HG03135 (cell line): ENCODE data around the gene SIK3.

Experiments
- ATAC-seq: cut with Tn5 transposase; IDR thresholded peaks from one replicate; pipeline ENCODE4 v1.9.1; 2021; ENCODE audit warnings: mild to moderate bottlenecking, moderate library complexity; ENCODE audit not compliant: unreplicated experiment

Gene SIK3

GRCh38 chr11:116973270-116973669 is 125.0 kb downstream of the SIK3 start:
- ATAC-seq, result no peak

- ATAC-seq, result no peak
These were observed 125.5 kb downstream of the SIK3 start for GRCh38 chr11:116972691-116973090.

- ATAC-seq, result no peak
These were observed 127.5 kb downstream of the SIK3 start for GRCh38 chr11:116970485-116971292.

GRCh38 chr11:116969694-116970093 is 128.5 kb downstream of the SIK3 start:
- no peak for ATAC-seq

- no peak for ATAC-seq
These were observed 134.0 kb downstream of the SIK3 start for GRCh38 chr11:116964269-116964668.

- no peak for ATAC-seq
These were observed 134.4 kb downstream of the SIK3 start for GRCh38 chr11:116963813-116964212.

GRCh38 chr11:116962108-116962507 is 136.1 kb downstream of the SIK3 start:
- ATAC-seq, result no peak

- no peak for ATAC-seq
These were observed 137.3 kb downstream of the SIK3 start for GRCh38 chr11:116960930-116961329.

- no peak for ATAC-seq
These were observed 140.0 kb downstream of the SIK3 start for GRCh38 chr11:116958246-116958645.

- ATAC-seq, result no peak
These were observed 142.3 kb downstream of the SIK3 start for GRCh38 chr11:116955949-116956348.

- ATAC-seq, result no peak
These were observed 142.7 kb downstream of the SIK3 start for GRCh38 chr11:116955548-116955947.

- no peak for ATAC-seq
These were observed 144.5 kb downstream of the SIK3 start for GRCh38 chr11:116953530-116954285.

GRCh38 chr11:116951762-116952161 is 146.5 kb downstream of the SIK3 start:
- ATAC-seq, result no peak

- no peak for ATAC-seq
These were observed 148.0 kb downstream of the SIK3 start for GRCh38 chr11:116950210-116950609.

GRCh38 chr11:116948391-116948790 is 149.8 kb downstream of the SIK3 start:
- ATAC-seq, result no peak

GRCh38 chr11:116946414-116946813 is 151.8 kb downstream of the SIK3 start:
- no peak for ATAC-seq

GRCh38 chr11:116939499-116939898 is 158.7 kb downstream of the SIK3 start:
- ATAC-seq, result no peak

GRCh38 chr11:116938471-116939070 is 159.7 kb downstream of the SIK3 start:
- ATAC-seq, result no peak

- ATAC-seq, result no peak
These were observed 161.3 kb downstream of the SIK3 start for GRCh38 chr11:116936754-116937446.

GRCh38 chr11:116935514-116935913 is 162.7 kb downstream of the SIK3 start:
- no peak for ATAC-seq

GRCh38 chr11:116935089-116935488 is 163.1 kb downstream of the SIK3 start:
- no peak for ATAC-seq
